ENCODE results near the gene TMEM214. TPM values are rescaled to one million over a fixed set of nuclear protein-coding genes. Genes with fewer than 3 reads are reported as not detected.

Gene TMEM214
- total RNA-seq, 1 experiment from 2014 or later = 77.8 TPM

DNA sequence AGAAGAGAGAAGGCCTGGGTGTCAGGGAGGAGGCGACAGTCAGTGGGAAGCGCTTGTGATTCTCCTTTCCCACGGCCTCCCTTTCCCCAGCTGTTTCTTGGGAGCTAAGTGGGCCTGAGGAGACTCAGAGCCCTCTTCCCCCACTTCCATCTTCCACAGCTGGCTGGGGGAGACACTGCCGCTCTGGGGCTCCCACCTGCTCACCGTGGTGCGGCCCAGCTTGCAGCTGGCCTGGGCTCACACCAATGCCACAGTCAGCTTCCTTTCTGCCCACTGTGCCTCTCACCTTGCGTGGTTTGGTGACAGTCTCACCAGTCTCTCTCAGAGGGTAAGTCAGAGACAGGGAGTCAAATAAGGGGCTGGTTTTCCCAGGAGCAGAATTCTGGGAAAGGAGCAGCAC, 7.1 kb downstream of the TMEM214 start:
- no peaks in the 10 kb centered on the region for H3K27me3 ChIP-seq (ENCODE audit: control insufficient read depth, insufficient read depth, low read length)
- no peaks in the 10 kb centered on the region for H3K9me3 ChIP-seq (ENCODE audit: control insufficient read depth, insufficient read depth, low read depth, low read length)
- intact Hi-C loops (cut with micrococcal nuclease; ENCODE audit: unreplicated experiment) = no loop called here
- no TSS peak for BruUV-seq (replicated peaks)
- no peak for ATAC-seq
- CTCF ChIA-PET = no interaction called here
- POLR2A ChIA-PET = no interaction called here
- H3K4me3 ChIP-seq (ENCODE audit: low read depth in 2 of 2, low read length in 2 of 2) = no peak overlapping the region
- DNase-seq (ENCODE audit: low read depth, low spot score) = no peak
- no peaks in the 10 kb centered on the region for H3K4me1 ChIP-seq (ENCODE audit: control insufficient read depth, insufficient read depth, low read length)
- H3K27ac ChIP-seq (ENCODE audit: low read length) = no peak overlapping the region
- in situ Hi-C loops (cut with HindIII; ENCODE audit: low pct_unique_long_range_greater_than_20kb, low sequenced_read_pairs) = no loop called here
- H3K36me3 ChIP-seq (ENCODE audit: control insufficient read depth, insufficient read depth, low read length) = peaks cover 8% of the 10 kb centered on the region
- TF ChIP-seq TCF7L2 (IDR thresholded peaks at IDR 0.05; ENCODE audit: low read depth, low read length) = no peak
- TF ChIP-seq POLR2AphosphoS5 (IDR thresholded peaks at IDR 0.05; ENCODE audit: low read depth, low read length) = no peak
- TF ChIP-seq, protein P1, sequence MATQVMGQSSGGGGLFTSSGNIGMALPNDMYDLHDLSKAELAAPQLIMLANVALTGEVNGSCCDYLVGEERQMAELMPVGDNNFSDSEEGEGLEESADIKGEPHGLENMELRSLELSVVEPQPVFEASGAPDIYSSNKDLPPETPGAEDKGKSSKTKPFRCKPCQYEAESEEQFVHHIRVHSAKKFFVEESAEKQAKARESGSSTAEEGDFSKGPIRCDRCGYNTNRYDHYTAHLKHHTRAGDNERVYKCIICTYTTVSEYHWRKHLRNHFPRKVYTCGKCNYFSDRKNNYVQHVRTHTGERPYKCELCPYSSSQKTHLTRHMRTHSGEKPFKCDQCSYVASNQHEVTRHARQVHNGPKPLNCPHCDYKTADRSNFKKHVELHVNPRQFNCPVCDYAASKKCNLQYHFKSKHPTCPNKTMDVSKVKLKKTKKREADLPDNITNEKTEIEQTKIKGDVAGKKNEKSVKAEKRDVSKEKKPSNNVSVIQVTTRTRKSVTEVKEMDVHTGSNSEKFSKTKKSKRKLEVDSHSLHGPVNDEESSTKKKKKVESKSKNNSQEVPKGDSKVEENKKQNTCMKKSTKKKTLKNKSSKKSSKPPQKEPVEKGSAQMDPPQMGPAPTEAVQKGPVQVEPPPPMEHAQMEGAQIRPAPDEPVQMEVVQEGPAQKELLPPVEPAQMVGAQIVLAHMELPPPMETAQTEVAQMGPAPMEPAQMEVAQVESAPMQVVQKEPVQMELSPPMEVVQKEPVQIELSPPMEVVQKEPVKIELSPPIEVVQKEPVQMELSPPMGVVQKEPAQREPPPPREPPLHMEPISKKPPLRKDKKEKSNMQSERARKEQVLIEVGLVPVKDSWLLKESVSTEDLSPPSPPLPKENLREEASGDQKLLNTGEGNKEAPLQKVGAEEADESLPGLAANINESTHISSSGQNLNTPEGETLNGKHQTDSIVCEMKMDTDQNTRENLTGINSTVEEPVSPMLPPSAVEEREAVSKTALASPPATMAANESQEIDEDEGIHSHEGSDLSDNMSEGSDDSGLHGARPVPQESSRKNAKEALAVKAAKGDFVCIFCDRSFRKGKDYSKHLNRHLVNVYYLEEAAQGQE (IDR thresholded peaks at IDR 0.05; ENCODE audit: insufficient read depth in 1 of 2, low read depth in 2 of 2, low read length in 1 of 2) = no peak
- TF ChIP-seq, protein P2, sequence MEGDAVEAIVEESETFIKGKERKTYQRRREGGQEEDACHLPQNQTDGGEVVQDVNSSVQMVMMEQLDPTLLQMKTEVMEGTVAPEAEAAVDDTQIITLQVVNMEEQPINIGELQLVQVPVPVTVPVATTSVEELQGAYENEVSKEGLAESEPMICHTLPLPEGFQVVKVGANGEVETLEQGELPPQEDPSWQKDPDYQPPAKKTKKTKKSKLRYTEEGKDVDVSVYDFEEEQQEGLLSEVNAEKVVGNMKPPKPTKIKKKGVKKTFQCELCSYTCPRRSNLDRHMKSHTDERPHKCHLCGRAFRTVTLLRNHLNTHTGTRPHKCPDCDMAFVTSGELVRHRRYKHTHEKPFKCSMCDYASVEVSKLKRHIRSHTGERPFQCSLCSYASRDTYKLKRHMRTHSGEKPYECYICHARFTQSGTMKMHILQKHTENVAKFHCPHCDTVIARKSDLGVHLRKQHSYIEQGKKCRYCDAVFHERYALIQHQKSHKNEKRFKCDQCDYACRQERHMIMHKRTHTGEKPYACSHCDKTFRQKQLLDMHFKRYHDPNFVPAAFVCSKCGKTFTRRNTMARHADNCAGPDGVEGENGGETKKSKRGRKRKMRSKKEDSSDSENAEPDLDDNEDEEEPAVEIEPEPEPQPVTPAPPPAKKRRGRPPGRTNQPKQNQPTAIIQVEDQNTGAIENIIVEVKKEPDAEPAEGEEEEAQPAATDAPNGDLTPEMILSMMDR (IDR thresholded peaks at IDR 0.05) = no peak
- TF ChIP-seq SIN3A (IDR thresholded peaks at IDR 0.05; ENCODE audit: borderline replicate concordance, insufficient read depth, low read depth, low read length) = no peak

GRCh38 chr2:27040282-27040681, 7.5 kb downstream of the TMEM214 start:
- no peak overlapping the region for H3K27ac ChIP-seq (ENCODE audit: low read length)
- DNase-seq (ENCODE audit: low read depth, low spot score) (no peak), ATAC-seq (no peak)
- in situ Hi-C loops (cut with HindIII; ENCODE audit: low pct_unique_long_range_greater_than_20kb, low sequenced_read_pairs) = no loop called here
- H3K9me3 ChIP-seq (ENCODE audit: control insufficient read depth, insufficient read depth, low read depth, low read length) = no peaks in the 10 kb centered on the region
- peaks cover 6% of the 10 kb centered on the region for H3K36me3 ChIP-seq (ENCODE audit: control insufficient read depth, insufficient read depth, low read length)
- CTCF ChIA-PET = no interaction called here
- no peaks in the 10 kb centered on the region for H3K4me1 ChIP-seq (ENCODE audit: control insufficient read depth, insufficient read depth, low read length)
- H3K4me3 ChIP-seq (ENCODE audit: low read depth in 2 of 2, low read length in 2 of 2) = no peak overlapping the region
- H3K27me3 ChIP-seq (ENCODE audit: control insufficient read depth, insufficient read depth, low read length) = no peaks in the 10 kb centered on the region
- no TSS peak for BruUV-seq (replicated peaks)
- intact Hi-C loops (cut with micrococcal nuclease; ENCODE audit: unreplicated experiment) = no loop called here
- TF ChIP-seq, protein P2 (IDR thresholded peaks at IDR 0.05) = no peak
- TF ChIP-seq POLR2AphosphoS5 (IDR thresholded peaks at IDR 0.05; ENCODE audit: low read depth, low read length) (no peak), SIN3A (IDR thresholded peaks at IDR 0.05; ENCODE audit: borderline replicate concordance, insufficient read depth, low read depth, low read length) (no peak), TCF7L2 (IDR thresholded peaks at IDR 0.05; ENCODE audit: low read depth, low read length) (no peak)
- TF ChIP-seq, protein P1 (IDR thresholded peaks at IDR 0.05; ENCODE audit: insufficient read depth in 1 of 2, low read depth in 2 of 2, low read length in 1 of 2) = no peak
- POLR2A ChIA-PET = no interaction called here
